GM12891 (cell line): Measurements from ENCODE around the gene CADM2.

Source experiments
- POLR2A ChIP-seq: IDR thresholded peaks from 2 replicates; pipeline ENCODE4 v1.6.1; 2011; ENCODE audit warnings: low read depth, low read length, control low read depth
- POLR2AphosphoS5 ChIP-seq: IDR thresholded peaks from 2 replicates; pipeline ENCODE4 v1.6.1; 2011; ENCODE audit warnings: low read depth, low read length, control low read depth
- SPI1 ChIP-seq: IDR thresholded peaks from 2 replicates; pipeline ENCODE4 v1.6.1; 2011; ENCODE audit warnings: low read depth, low read length, control low read depth

GRCh38 chr3:85081191-85081906 lies 122.6 kb downstream of the CADM2 start:
- TF ChIP-seq SPI1 = no peak
- TF ChIP-seq POLR2A = no peak
- TF ChIP-seq POLR2AphosphoS5 = no peak
